ENCODE measurements around the gene SOWAHB. TPM values are rescaled to one million over a fixed set of nuclear protein-coding genes. Genes with fewer than 3 reads are reported as not detected.

The SOWAHB gene
- polyA plus RNA-seq, 1 donor from 2014 or later: not detected

- Histone ChIP-seq H3K79me2 (replicated peaks; ENCODE audit: insufficient read depth, low read length) (no peaks in the 10 kb centered on the region), H3K9ac (ENCODE audit: low read length) (no peak overlapping the region), H3K27me3 (ENCODE audit: insufficient read depth, low read depth, low read length) (no peaks in the 10 kb centered on the region), H3K36me3 (ENCODE audit: insufficient read depth, low read length) (no peaks in the 10 kb centered on the region), H3K4me3 (ENCODE audit: low read length) (no peak overlapping the region), H4K20me1 (ENCODE audit: insufficient read depth) (no peaks in the 10 kb centered on the region), H3K4me2 (ENCODE audit: low read length) (no peak overlapping the region), H3K27ac (ENCODE audit: low read length) (no peak overlapping the region), H3K9me2 (ENCODE audit: insufficient read depth, low read length) (no peaks in the 10 kb centered on the region), H2AFZ (ENCODE audit: low read depth, low read length) (no peak overlapping the region), H3K9me3 (ENCODE audit: low read length) (no peaks in the 10 kb centered on the region), H3F3A (ENCODE audit: insufficient read depth, low read length, poor library complexity, severe bottlenecking) (no peaks in the 10 kb centered on the region)
- TF ChIP-seq EP300 (conservative IDR thresholded peaks at IDR 0.05; ENCODE audit: poor library complexity, severe bottlenecking) (no peak), SMC3 (conservative IDR thresholded peaks at IDR 0.05; ENCODE audit: poor library complexity) (no peak), RAD21 (conservative IDR thresholded peaks at IDR 0.05) (no peak), POLR2AphosphoS5 (IDR thresholded peaks at IDR 0.05) (no peak), TAF1 (IDR thresholded peaks at IDR 0.05; ENCODE audit: low read depth) (no peak), EZH2 (IDR thresholded peaks at IDR 0.05; ENCODE audit: borderline replicate concordance, insufficient read depth, low read length, poor library complexity, severe bottlenecking) (no peak), CTCF (IDR thresholded peaks at IDR 0.05; ENCODE audit: poor library complexity, severe bottlenecking) (no peak), MXI1 (conservative IDR thresholded peaks at IDR 0.05; ENCODE audit: poor library complexity, severe bottlenecking) (no peak)
- TF ChIP-seq, protein P1, sequence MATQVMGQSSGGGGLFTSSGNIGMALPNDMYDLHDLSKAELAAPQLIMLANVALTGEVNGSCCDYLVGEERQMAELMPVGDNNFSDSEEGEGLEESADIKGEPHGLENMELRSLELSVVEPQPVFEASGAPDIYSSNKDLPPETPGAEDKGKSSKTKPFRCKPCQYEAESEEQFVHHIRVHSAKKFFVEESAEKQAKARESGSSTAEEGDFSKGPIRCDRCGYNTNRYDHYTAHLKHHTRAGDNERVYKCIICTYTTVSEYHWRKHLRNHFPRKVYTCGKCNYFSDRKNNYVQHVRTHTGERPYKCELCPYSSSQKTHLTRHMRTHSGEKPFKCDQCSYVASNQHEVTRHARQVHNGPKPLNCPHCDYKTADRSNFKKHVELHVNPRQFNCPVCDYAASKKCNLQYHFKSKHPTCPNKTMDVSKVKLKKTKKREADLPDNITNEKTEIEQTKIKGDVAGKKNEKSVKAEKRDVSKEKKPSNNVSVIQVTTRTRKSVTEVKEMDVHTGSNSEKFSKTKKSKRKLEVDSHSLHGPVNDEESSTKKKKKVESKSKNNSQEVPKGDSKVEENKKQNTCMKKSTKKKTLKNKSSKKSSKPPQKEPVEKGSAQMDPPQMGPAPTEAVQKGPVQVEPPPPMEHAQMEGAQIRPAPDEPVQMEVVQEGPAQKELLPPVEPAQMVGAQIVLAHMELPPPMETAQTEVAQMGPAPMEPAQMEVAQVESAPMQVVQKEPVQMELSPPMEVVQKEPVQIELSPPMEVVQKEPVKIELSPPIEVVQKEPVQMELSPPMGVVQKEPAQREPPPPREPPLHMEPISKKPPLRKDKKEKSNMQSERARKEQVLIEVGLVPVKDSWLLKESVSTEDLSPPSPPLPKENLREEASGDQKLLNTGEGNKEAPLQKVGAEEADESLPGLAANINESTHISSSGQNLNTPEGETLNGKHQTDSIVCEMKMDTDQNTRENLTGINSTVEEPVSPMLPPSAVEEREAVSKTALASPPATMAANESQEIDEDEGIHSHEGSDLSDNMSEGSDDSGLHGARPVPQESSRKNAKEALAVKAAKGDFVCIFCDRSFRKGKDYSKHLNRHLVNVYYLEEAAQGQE (IDR thresholded peaks at IDR 0.05; ENCODE audit: borderline replicate concordance): no peak
Observed at GRCh38 chr4:76905521-76905920, 7.6 kb upstream of the SOWAHB start.

DNA sequence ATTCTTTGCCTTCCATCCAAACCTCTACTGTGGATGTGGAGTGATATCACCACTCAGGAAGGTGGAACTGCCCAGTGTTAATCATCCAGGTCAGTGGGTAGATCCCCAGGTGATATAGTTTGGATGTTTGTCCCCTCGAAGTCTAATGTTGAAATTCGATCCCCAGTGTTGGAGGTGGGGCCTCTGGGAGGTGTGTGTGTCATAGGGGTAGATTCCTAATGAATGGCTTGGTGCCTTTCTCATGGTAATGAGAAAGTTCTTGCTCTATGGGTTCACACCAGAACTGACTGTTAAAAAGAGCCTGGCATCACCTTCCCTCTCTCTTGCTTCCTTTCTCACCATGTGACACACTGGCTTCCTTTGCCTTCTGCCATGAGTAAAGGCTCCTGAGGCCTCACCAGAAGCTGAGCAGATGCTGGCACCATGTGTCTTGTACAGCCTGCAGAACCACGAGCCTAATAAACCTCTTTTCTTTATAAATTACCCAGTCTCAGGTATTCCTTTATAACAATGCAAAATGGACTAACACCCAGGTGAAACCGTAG, 6.8 kb upstream of the SOWAHB start:
- Histone ChIP-seq H4K20me1 (ENCODE audit: insufficient read depth) (no peaks in the 10 kb centered on the region), H3F3A (ENCODE audit: insufficient read depth, low read length, poor library complexity, severe bottlenecking) (no peaks in the 10 kb centered on the region), H3K9me3 (ENCODE audit: low read length) (no peaks in the 10 kb centered on the region), H3K36me3 (ENCODE audit: insufficient read depth, low read length) (no peaks in the 10 kb centered on the region), H3K9me2 (ENCODE audit: insufficient read depth, low read length) (no peaks in the 10 kb centered on the region), H3K4me2 (ENCODE audit: low read length) (no peak overlapping the region), H3K9ac (ENCODE audit: low read length) (no peak overlapping the region), H2AFZ (ENCODE audit: low read depth, low read length) (no peak overlapping the region), H3K27ac (ENCODE audit: low read length) (no peak overlapping the region), H3K79me2 (replicated peaks; ENCODE audit: insufficient read depth, low read length) (no peaks in the 10 kb centered on the region), H3K27me3 (ENCODE audit: insufficient read depth, low read depth, low read length) (peaks cover 3% of the 10 kb centered on the region), H3K4me3 (ENCODE audit: low read length) (no peak overlapping the region)
- TF ChIP-seq EZH2 (IDR thresholded peaks at IDR 0.05; ENCODE audit: borderline replicate concordance, insufficient read depth, low read length, poor library complexity, severe bottlenecking) (no peak), POLR2AphosphoS5 (IDR thresholded peaks at IDR 0.05) (no peak), RAD21 (conservative IDR thresholded peaks at IDR 0.05) (no peak), CTCF (IDR thresholded peaks at IDR 0.05; ENCODE audit: poor library complexity, severe bottlenecking) (no peak), EP300 (conservative IDR thresholded peaks at IDR 0.05; ENCODE audit: poor library complexity, severe bottlenecking) (no peak), SMC3 (conservative IDR thresholded peaks at IDR 0.05; ENCODE audit: poor library complexity) (no peak)
